GM10266 (cell line): ENCODE data around the gene RPL37.

Experiments
- DNase-seq: peaks from one replicate; pipeline ENCODE4 v3.0.0; 2012; ENCODE audit errors: extremely low spot score
- TF ChIP-seq, protein P1 (sequence below): IDR thresholded peaks from 2 replicates; pipeline ENCODE4 v1.5.1; 2012; ENCODE audit warnings: mild to moderate bottlenecking, low read depth; ENCODE audit not compliant: control insufficient read depth, insufficient read depth; ENCODE audit errors: missing control alignments

The RPL37 gene

DNA sequence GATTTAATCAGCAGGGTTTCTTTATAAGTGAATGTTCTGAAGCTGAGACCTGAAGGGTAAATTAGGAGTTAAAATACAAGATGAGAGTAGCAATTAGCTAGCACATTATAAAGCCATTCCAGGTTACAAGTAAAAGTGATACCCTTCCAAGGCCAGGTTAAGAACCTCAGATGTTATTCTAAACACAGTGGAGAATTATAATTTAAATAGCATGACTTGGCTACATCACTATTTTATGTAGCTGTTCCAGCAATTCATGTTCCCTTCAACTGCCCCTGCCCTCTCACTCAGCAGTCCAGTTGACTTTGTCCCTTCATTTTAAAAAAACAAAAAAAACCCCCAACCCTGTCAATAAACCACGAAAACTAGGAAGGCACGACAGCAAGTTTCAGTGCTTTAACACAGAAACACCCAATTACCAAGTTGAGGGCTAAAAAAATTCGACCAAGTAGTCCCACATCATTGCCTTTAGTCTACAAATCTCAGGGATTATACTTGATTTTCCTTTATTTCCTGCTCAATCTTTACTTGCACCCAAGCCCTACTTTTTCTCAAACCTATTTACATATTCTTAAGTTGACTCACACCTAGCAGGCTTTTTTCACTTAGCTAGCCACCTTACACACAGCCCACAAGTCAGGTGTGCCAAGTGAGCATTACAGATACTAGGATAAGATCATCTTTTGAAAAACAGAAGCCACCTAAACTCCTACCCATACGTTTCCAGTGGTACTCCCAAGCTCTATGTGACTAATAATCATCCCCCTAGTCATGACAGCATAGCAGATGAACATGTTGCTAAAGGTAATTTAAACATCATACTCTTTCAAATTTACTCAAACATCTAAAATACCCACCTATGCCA, 3.4 kb downstream of the RPL37 start:
- DNase-seq: no peak
- TF ChIP-seq, protein P1, sequence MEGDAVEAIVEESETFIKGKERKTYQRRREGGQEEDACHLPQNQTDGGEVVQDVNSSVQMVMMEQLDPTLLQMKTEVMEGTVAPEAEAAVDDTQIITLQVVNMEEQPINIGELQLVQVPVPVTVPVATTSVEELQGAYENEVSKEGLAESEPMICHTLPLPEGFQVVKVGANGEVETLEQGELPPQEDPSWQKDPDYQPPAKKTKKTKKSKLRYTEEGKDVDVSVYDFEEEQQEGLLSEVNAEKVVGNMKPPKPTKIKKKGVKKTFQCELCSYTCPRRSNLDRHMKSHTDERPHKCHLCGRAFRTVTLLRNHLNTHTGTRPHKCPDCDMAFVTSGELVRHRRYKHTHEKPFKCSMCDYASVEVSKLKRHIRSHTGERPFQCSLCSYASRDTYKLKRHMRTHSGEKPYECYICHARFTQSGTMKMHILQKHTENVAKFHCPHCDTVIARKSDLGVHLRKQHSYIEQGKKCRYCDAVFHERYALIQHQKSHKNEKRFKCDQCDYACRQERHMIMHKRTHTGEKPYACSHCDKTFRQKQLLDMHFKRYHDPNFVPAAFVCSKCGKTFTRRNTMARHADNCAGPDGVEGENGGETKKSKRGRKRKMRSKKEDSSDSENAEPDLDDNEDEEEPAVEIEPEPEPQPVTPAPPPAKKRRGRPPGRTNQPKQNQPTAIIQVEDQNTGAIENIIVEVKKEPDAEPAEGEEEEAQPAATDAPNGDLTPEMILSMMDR: no peak

DNA sequence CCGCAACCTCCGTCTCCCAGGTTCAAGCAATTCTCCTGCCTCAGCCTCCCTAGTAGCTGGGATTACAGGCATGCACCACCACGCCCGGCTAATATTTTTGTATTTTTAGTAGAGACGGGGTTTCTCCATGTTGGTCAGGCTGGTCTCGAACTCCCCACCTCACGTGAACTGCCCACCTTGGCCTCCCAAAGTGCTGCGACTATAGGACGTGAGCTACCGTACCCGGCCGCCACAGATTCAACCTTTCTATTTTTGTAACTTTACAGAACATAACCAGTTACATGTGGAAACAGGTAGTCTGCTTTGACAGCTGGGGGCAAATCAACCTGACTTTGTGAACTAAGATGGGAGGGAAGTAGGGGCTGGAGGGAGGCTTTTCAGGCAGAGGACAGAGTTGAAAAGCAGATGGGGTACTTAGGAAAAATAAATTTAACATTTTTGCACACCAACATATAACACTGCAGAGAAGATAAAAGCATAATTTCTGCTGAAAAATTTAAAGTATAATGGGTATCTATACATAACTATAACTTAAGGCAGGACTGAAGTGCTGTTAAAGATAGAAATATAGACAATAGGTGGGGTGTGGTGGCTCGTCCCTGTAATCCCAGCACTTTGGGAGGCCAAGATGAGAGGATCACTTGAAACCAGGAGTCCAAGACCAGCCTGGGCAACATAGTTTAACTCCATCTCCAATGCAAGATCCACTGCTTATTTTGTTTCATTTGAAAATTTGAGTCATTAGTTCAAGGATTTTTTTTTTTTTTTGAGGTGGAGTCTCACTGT, 5.1 kb downstream of the RPL37 start:
- no peak for DNase-seq
- TF ChIP-seq, protein P1: no peak

DNA sequence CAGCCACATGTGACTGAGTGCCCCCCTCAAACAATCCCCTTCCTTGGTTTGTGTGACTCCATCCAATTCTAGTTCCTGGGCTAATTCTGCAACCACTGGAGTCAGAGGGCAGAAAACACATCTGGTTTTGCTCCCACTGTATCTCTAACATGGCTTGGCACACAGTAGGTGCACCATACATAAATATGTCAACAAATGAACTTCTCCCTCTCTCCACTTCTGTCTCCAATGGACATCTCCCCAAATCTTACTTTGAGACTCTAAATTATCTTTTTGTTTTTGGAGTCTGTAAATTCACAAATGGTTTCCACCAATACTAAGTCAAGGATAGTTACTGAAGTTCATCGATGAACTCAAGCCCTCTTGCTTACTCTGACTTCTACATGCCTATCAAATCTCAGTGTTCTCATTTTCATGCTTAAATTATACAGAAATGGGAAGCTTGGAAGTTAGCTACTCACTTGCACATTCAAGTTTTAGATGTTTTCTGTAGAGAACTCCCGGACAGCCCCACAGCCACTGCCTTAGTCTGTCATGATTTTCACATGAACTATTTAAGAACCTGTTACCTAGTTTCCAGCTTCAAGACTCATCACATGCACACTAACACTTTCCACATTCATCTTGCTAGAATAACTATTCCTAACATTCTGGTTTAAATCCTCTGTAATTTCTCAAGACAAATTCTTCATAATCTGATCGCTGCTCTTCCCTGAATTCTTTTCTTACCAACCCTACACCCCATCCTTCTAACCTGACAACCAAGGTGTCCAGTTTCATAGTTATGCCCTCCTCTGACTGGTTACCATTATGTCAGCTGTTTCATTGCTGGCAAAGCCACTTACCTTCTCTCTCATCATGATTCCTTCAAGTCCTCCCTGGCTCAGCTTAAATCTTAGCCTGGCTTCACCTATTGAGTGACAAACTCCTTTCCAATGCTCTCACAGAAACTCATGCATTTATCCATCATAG, 6.0 kb downstream of the RPL37 start:
- DNase-seq: no peak
- TF ChIP-seq, protein P1: no peak

DNA sequence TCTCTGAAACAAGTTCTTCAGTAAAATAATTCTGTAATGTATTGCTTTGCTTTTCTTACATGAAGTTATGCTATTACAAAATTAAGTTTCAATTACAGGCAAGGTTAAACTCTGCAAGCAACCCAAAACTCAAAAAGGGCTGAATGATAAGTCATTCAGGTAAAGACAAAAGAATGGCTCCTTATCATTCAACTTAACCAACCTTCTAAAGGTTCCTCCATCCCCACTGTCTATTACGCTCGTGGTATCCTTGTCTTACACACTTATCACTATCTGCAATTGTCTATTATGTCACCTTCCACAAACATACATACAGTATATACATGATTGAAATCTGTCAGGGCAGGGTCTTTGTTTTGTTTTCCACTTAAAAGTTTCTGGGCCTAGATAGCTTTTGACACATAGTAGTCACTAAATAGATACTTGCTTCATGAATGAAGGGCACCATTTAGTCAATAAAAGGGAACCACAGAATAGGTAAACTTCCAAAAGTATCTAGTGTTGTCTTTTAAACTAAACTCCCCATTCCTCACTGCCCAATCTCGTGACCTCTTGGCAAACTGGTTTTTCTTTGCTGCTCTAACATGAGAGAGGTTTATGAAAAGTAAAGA, 6.9 kb downstream of the RPL37 start:
- DNase-seq: no peak
- TF ChIP-seq, protein P1: no peak

DNA sequence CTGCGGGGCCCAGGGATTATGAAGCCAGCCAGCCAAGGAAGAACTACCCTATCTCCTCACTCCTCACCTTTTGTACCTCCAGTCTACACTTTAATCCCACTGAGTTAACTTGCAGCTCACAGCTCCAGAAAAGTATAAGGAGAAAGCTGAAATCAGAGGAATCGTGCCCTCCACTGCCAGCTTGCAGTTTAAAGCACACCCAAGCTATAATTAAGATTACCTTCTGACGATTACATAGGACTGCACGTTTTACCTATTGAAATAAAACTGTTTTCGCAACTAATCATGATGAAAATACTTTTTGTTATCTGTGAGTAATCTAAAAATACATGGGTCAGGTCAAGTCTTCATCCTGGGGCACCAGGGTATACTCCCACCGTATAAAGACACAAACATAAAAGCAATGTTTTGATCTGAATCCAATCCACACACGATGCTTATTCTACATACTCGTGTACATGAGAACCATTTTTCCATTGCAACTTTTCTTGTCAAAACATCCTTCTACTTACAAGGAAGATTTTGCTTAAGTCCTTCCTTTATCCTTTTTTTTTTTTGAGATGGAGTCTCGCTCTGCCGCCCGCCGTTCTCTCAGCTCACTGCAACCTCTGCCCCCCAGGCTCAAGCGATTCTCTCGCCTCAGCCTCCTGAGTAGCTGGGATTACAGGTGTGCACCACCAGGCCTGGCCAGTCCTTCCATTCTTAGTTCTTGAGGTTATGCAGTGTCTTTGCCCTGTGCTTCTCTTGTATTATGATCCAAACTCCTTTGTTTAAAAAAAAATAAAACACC, 7.6 kb downstream of the RPL37 start:
- no peak for DNase-seq

More for the DNA sequence above, 7.6 kb downstream of the RPL37 start:
- TF ChIP-seq, protein P1: no peak
